GM18505 (cell line): ENCODE measurements around the gene KCNN3.

Experiments used
- ATAC-seq: cut with Tn5 transposase; IDR thresholded peaks from one replicate; pipeline ENCODE4 v1.9.1; 2021; ENCODE audit not compliant: unreplicated experiment
- POLR2A ChIP-seq: IDR thresholded peaks from 4 replicates; pipeline ENCODE4 v1.6.1; 2011; ENCODE audit warnings: borderline replicate concordance; ENCODE audit not compliant: insufficient read depth, insufficient read length; ENCODE audit errors: extremely low read depth

Gene KCNN3

GRCh38 chr1:154873321-154873950 lies 3.4 kb upstream of the KCNN3 start:
- no peak for TF ChIP-seq POLR2A
- no peak for ATAC-seq

GRCh38 chr1:154871374-154871773 lies 1.3 kb upstream of the KCNN3 start:
- ATAC-seq = no peak
- TF ChIP-seq POLR2A = no peak

DNA sequence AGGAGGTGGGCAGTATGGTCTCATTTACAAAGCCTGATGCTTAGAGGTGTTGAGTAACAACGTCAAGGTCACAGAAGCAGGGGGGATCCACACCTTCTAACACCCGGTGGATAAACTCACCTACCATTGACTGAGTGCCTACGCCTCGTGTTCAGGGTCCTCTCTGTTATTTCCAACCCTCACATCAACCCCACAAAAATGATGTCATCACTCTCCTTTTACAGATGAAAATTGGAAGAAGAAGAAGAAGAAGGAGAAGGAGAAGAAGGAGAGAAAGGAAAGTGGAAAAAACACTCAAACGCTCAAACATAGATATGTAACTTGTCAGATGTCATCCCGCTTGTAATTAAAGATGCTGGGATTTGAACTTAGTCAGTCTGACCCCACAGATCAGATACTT lies 653 bp upstream of the KCNN3 start:
- no peak for ATAC-seq
- TF ChIP-seq POLR2A = no peak

- TF ChIP-seq POLR2A = no peak
- ATAC-seq = no peak
Measured at GRCh38 chr1:154869351-154870114, 548 bp downstream of the KCNN3 start.

DNA sequence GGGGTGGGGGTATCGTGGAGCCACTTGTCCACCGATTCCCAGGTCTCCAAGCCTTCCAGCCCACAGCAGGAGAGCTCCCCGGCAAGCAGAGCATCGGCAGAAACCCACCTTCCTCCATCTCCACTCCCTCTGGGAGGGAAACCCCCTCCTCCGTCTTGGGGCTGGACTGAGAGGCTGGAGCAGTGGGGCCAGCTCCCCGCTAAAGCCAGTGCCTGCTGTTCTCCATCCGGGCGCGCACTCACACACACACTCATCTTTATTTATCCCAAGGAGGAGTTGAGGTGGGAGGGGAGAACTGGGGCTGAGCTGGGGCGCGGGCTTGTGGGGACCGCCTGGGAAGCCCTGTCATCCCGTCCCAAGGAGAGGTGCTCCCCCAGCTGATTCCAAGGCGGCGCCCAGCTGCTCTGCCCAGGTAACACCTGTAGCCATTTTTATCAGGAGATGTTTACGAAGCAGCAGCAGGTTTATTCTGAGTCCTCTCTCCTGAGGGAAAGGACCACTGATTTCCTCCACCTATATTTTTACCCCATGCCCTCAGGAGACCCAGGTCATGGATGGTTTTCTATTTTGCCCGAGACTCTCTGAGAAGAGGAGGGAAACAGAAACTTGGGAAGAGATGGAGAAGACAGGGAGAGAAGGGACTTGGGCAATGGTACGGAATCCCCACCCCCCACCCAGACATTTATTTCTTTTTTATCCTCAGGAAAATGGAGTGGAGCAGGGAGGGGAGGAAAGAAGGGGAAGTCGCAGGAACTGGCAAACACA lies 2.1 kb downstream of the KCNN3 start:
- ATAC-seq = no peak
- no peak for TF ChIP-seq POLR2A

DNA sequence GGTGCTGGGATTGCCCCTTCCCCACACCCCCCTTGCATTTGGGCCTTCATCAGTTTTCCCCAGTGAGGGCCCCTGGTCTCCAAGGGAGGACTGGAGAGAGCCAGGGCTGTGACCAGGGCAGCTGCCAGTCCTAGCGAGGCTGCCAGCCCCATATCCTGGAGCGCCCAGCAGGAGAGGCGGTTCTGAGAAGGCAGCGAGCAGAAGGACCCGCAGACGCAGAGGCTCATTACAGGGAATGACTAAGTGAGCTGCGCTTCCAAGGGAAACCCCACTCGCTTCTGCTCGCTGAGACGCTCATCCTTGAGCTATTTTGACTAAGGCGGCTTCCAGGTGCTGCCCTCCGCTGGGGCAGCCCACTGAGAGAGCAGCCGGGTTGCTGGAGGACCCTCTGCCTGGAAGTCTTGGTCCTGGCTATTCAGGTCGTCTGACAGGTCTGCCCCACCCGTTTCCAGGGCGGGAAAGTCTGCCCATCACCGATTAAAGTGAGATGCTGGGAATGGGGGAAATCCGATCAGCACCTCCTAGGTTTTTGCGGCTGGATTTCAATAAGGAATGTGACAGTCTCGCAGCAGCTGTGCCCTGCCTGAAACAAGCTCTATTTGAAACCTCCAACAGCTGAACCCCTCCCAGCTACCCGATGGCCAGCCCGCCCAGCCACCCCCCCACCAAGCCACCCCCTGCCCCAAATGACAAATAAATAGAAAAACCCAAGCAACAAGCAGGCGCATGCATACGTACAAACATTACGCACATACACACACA lies 2.8 kb downstream of the KCNN3 start:
- TF ChIP-seq POLR2A = no peak
- ATAC-seq = no peak

- TF ChIP-seq POLR2A = no peak
- no peak for ATAC-seq
Measured at GRCh38 chr1:154866257-154867063, 3.6 kb downstream of the KCNN3 start.

DNA sequence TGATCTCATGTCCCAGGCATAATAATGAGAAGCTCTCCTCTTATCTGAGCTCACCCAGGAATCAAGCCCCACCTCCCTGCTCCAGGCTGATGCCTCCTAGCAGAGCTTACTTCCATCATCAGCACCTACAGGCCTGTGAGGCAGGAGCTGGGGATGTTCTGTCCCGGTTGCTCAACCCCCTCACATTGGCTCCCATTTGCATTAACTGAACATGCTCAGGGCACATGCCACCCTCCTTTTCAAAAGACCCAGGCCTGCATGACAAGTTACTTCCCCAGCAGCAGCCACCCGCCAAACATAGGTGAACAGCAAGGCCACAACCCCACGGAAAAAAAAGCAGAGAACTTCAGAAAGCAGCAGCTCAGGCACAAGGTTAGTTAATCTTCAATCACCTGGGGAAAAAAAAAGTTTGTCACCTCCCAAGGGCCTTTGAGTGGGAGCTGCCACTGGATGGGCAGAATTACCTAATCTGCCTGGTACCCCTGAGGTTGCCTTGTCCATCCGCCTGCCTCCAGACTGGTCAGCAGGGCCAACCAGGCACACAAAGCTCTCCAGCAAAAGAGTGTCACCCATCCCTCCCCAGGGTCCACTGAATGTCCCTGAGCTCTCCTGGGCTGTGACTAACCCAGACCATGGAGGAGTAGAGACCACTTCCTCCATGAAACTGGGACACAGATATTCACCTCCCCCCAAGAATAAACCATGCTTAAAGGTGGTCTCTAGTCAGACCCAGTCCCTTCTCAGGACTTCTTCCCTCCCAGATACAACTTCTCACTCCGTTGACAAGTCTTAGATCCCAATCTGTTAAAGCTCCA lies 4.4 kb downstream of the KCNN3 start:
- TF ChIP-seq POLR2A = no peak

DNA sequence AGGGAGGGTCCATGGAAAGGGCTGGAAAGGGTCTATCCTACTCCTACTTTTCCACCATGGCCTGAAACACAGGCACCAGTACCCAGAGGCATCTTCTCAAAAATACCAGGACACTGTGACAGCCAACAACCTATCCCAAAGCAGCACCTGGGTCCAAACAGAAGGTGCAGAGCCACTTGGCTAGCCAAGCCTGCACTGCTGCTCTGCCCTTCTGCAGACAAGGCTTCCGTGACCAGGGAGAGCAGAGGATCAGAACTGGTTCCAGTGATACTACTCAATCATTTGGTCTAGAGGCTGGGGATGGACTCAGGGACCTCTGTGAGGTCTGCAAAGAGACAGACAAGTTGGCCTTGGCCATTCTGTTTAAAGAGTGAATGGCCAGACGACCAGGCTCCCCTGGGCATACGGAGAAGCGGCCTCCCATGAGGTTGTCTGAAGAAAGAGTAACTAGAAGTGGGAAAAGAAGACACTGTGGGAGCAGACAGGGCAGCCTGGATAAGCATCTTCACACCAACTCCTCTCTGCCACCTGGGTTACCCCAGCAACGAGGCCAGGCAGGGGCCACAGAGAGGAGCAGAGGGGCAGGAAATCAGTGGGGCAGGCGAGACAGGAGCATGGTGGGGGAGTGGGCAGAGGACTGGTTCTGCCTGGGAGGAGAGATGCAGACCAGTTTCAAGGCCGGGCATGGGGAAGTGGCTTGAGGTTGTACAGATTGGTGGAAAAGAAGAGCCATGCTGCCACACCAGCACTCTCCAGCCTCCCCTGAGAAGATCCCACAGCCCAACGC lies 5.7 kb downstream of the KCNN3 start:
- no peak for ATAC-seq
- TF ChIP-seq POLR2A = peak; percentile 33

More for the DNA sequence above, 4.4 kb downstream of the KCNN3 start:
- no peak for ATAC-seq

- ATAC-seq = no peak
- TF ChIP-seq POLR2A = peak; percentile 56
Measured at GRCh38 chr1:154863315-154864174, 6.5 kb downstream of the KCNN3 start.
